Right lobe of liver (tissue), 6 donors: ENCODE data around the gene TECPR2. TPM values are rescaled to one million over a fixed set of nuclear protein-coding genes. Genes with fewer than 3 reads are reported as not detected.

Experiments
- ATAC-seq, 4 donors: fragments of 200-7000 bp; cut with Tn5 transposase; one replicate each; pipeline ENCODE4 v1.9.1; 2020; ENCODE audit warnings: mild to moderate bottlenecking in 4 of 4, moderate library complexity in 4 of 4
- DNase-seq, 3 donors: peaks; one replicate each; pipeline ENCODE4 v3.0.0-alpha.2; 2020
- H3K27ac ChIP-seq, 3 donors: fragments of 200-600 bp; one replicate each; pipeline ENCODE4 v1.8.0; 2022
- H3K27me3 ChIP-seq, 2 donors: fragments of 200-600 bp; one replicate each; pipeline ENCODE4 v1.8.0; 2022
- H3K36me3 ChIP-seq, 4 donors: fragments of 200-600 bp; sonication (generic) in 1 of 4; one replicate each; pipeline versions ENCODE4 v1.5.1 to v1.8.0; 2017 to 2022; ENCODE audit warnings: control low read depth in 1 of 4
- H3K4me1 ChIP-seq, 4 donors: fragments of 200-600 bp; sonication (generic) in 1 of 4; one replicate each; pipeline versions ENCODE4 v1.5.1 to v1.8.0; 2017 to 2022; ENCODE audit warnings: control low read depth in 1 of 4
- H3K4me3 ChIP-seq, 3 donors: fragments of 200-600 bp; one replicate each; pipeline ENCODE4 v1.8.0; 2022
- H3K9me3 ChIP-seq, 4 donors: fragments of 200-600 bp; sonication (generic) in 1 of 4; one replicate each; pipeline versions ENCODE4 v1.5.1 to v1.8.0; 2017 to 2022; ENCODE audit warnings: control low read depth in 1 of 4
- CTCF ChIP-seq, 4 donors: fragments of 200-600 bp in 3 of 4; fragments of 450-650 bp in 1 of 4; IDR thresholded peaks; one replicate each; pipeline versions ENCODE4 v1.5.1 to v1.8.0; 2016 to 2022; ENCODE audit warnings: antibody characterized with exemption in 4 of 4, mild to moderate bottlenecking in 2 of 4
- POLR2A ChIP-seq: fragments of 450-650 bp; IDR thresholded peaks from one replicate; pipeline ENCODE4 v1.6.1; 2017; ENCODE audit warnings: antibody characterized with exemption, mild to moderate bottlenecking
- WGBS: methylation state at CpG from one replicate; pipeline ENCODE4 v1.1.6; 2018; ENCODE audit warnings: low coverage, low lambda C conversion rate; ENCODE audit not compliant: insufficient coverage; ENCODE audit errors: missing lambda C conversion rate; 5-methylcytosine and 5-hydroxymethylcytosine counted together
- intact Hi-C, 2 donors: fragments of 100-400 bp; cut with DNase I; formaldehyde crosslinking; loops; one replicate each; pipeline versions ENCODE4 v1.11.2 to v1.14.1; 2022
- long read RNA-seq: library from polyadenylated mRNA; unstranded; transcript quantifications from one replicate; pipeline ENCODE4 v2.0.0, GENCODE V29; 2019
- total RNA-seq, 6 experiments: library from RNA; depleted of rRNA in 2 of 6; stranded (reverse); fragments of >200 nt in 2 of 6; fragmentation: NEBNext Ultra II Directional in 3 of 6; extraction: Animal tissue kit (Norgen Biotek cat#: 25700) in 3 of 6; gene quantifications; one replicate each; pipeline versions ENCODE4 v1.1.0 to v1.2.4, GENCODE V29; 2016 to 2023
- donor health status: DM: no; HTN: yes; CAD: no.
- donor health status: DM: no; HTN: no; CAD: no.
- donor health status: DM: no; HTN: no; CAD: no.
- donor health status: DM: no; HTN: yes; CAD: no.
- donor health status: DM: no; HTN: yes; CAD: no.

Gene TECPR2
- total RNA-seq: 10 to 100 TPM in 2 of 6 experiments, 1 to 10 TPM in 4; 5.5 to 10.5 (median 9.4) TPM
- long read RNA-seq, partial matches to known transcripts: 1 of 1 reads
- long read RNA-seq, other reads (novel, unspliced or antisense): 0 of 1 reads

- H3K27ac ChIP-seq: peak within 1 kb of the TSS; percentile 69 to 81 (median 79)
- peak within 1 kb of the TSS; percentile 80 to 94 (median 93) for H3K4me3 ChIP-seq
- no peak for TF ChIP-seq CTCF (IDR thresholded peaks at IDR 0.05)
- TF ChIP-seq POLR2A: peak; percentile 76
- DNase-seq: peak; percentile 99
- H3K9me3 ChIP-seq: no peaks in the 10 kb centered on the region
- ATAC-seq: peak; percentile 99
- H3K4me1 ChIP-seq: peaks cover 0 to 19% (median 4%) of the 10 kb centered on the region in 4 donors
- WGBS: 0% methylated on average over 21 of the region's 58 CpGs
- intact Hi-C loops: no loop called here
- H3K36me3 ChIP-seq: peaks cover 0 to 12% (median 6%) of the 10 kb centered on the region in 4 donors
- no peaks in the 10 kb centered on the region for H3K27me3 ChIP-seq
Measured at GRCh38 chr14:102362545-102363181, at the start of gene TECPR2, which contains the start of gene CINP. Gene TECPR2, plus strand, starts transcription at chr14:102362941. Its CDS starts 13,781 bp downstream, at chr14:102376722. Gene CINP, minus strand, starts transcription at chr14:102362890. Its CDS starts 39 bp downstream, at chr14:102362851.

GRCh38 chr14:102314242-102315011 lies 48.3 kb upstream of the TECPR2 start:
- Histone ChIP-seq H3K27me3 (no peaks in the 10 kb centered on the region), H3K36me3 (no peaks in the 10 kb centered on the region), H3K27ac (peak overlapping the region in 1 of 3 donors; percentile 5), H3K4me1 (peaks cover 0 to 18% (median 3%) of the 10 kb centered on the region in 4 donors), H3K4me3 (peak overlapping the region; percentile 43 to 50 (median 47)), H3K9me3 (no peaks in the 10 kb centered on the region)
- TF ChIP-seq POLR2A (no peak), CTCF (IDR thresholded peaks at IDR 0.05) (peak; percentile 93 to 96 (median 96))
- DNase-seq (peak; percentile 89 to 90 (median 90)), ATAC-seq (peak; percentile 80 to 88 (median 82))
- 6% methylated on average over 26 of the region's 52 CpGs for WGBS
- intact Hi-C loops: loop anchor here (5.0 kb wide), 1 partner anchor 82 kb away; no protein-coding TSS in a partner anchor

- Histone ChIP-seq H3K36me3 (no peaks in the 10 kb centered on the region), H3K27ac (no peak overlapping the region), H3K9me3 (no peaks in the 10 kb centered on the region), H3K4me3 (no peak overlapping the region), H3K27me3 (no peaks in the 10 kb centered on the region), H3K4me1 (peaks cover 0 to 18% (median 3%) of the 10 kb centered on the region in 4 donors)
- 80% methylated on average over 3 of the region's 6 CpGs for WGBS
- intact Hi-C loops: no loop called here
- no peak for DNase-seq
- ATAC-seq: no peak
- TF ChIP-seq POLR2A (no peak), CTCF (IDR thresholded peaks at IDR 0.05) (no peak)
Measured at GRCh38 chr14:102315121-102315520, 47.6 kb upstream of the TECPR2 start.

- intact Hi-C loops: no loop called here
- ATAC-seq: peak in 1 of 4 donors; percentile 4
Measured at GRCh38 chr14:102316338-102316742, 46.4 kb upstream of the TECPR2 start.

More at GRCh38 chr14:102316338-102316742, 46.4 kb upstream of the TECPR2 start:
- Histone ChIP-seq H3K9me3 (no peaks in the 10 kb centered on the region), H3K36me3 (no peaks in the 10 kb centered on the region), H3K27ac (peak overlapping the region in 2 of 3 donors; percentile 5 to 45), H3K4me1 (peaks cover 0 to 30% (median 8%) of the 10 kb centered on the region in 4 donors), H3K27me3 (no peaks in the 10 kb centered on the region), H3K4me3 (peak overlapping the region; percentile 20 to 59 (median 40))
- WGBS: 6% methylated on average over 6 of the region's 10 CpGs
- peak in 1 of 3 donors; percentile 62 for DNase-seq
- no peak for TF ChIP-seq CTCF (IDR thresholded peaks at IDR 0.05)
- TF ChIP-seq POLR2A: no peak
